ENCODE measurements around the gene MIF.

Gene MIF

DNA sequence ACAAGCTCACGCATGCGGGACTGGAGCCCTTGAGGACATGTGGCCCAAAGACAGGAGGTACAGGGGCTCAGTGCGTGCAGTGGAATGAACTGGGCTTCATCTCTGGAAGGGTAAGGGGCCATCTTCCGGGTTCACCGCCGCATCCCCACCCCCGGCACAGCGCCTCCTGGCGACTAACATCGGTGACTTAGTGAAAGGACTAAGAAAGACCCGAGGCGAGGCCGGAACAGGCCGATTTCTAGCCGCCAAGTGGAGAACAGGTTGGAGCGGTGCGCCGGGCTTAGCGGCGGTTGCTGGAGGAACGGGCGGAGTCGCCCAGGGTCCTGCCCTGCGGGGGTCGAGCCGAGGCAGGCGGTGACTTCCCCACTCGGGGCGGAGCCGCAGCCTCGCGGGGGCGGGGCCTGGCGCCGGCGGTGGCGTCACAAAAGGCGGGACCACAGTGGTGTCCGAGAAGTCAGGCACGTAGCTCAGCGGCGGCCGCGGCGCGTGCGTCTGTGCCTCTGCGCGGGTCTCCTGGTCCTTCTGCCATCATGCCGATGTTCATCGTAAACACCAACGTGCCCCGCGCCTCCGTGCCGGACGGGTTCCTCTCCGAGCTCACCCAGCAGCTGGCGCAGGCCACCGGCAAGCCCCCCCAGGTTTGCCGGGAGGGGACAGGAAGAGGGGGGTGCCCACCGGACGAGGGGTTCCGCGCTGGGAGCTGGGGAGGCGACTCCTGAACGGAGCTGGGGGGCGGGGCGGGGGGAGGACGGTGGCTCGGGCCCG, at the start of gene MIF:
TSS of gene MIF (plus strand) at position 439 of the 765 bp plus-strand sequence. CDS start at position 531, 92 bp downstream.
- TF ChIP-seq, protein P1, sequence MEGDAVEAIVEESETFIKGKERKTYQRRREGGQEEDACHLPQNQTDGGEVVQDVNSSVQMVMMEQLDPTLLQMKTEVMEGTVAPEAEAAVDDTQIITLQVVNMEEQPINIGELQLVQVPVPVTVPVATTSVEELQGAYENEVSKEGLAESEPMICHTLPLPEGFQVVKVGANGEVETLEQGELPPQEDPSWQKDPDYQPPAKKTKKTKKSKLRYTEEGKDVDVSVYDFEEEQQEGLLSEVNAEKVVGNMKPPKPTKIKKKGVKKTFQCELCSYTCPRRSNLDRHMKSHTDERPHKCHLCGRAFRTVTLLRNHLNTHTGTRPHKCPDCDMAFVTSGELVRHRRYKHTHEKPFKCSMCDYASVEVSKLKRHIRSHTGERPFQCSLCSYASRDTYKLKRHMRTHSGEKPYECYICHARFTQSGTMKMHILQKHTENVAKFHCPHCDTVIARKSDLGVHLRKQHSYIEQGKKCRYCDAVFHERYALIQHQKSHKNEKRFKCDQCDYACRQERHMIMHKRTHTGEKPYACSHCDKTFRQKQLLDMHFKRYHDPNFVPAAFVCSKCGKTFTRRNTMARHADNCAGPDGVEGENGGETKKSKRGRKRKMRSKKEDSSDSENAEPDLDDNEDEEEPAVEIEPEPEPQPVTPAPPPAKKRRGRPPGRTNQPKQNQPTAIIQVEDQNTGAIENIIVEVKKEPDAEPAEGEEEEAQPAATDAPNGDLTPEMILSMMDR (IDR thresholded peaks at IDR 0.05; ENCODE audit: control extremely low read depth, extremely low read depth, low read depth, missing control alignments) = peak; percentile 71
- CTCF ChIA-PET = interaction anchor here (0.6 to 3.3 kb wide), 34 partner anchors 9 to 263 kb away, joined by 3 to 31 read pairs (median 5); partner anchors contain the start of gene SLC2A11
- POLR2A ChIA-PET = interaction anchor here (0.8 to 2.0 kb wide), 6 partner anchors 9 to 119 kb away, joined by 3 to 13 read pairs (median 4); partner anchors contain the start of gene SLC2A11
- DNase-seq (ENCODE audit: extremely low spot score) = peak; percentile 99

DNA sequence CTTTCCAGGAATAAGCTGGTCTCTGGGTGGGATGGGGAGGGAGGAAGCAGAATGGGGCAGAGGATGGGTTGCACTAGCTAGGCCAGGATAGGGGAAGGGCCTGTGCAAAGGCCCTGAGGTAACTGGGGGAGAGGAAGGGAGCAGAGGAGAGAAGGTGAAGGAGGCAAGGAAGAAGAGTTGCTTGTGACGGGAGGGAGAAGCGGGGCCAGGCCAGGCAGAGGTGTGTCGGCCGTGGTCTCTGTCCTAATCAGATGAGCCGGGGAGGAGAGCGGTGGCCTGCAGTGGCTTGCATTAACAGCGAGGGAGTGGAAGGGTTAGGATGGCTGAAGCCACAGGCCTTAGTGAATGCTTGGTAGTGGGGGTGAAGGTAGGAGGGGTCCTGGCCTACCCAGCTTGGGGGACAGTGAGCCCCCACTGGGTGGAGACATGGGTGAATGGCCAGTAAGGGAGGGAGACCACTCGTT, 49.4 kb upstream of the MIF start:
- ChIA-PET CTCF (interaction anchor here (1.1 to 5.3 kb wide), 6 partner anchors 12 to 95 kb away, joined by 3 to 46 read pairs (median 4); partner anchors contain the start of gene MMP11), POLR2A (interaction anchor here (0.7 kb wide), 1 partner anchor 13 kb away, joined by 4 read pairs; the partner anchor contains the start of gene SLC2A11)
- DNase-seq (ENCODE audit: extremely low spot score) = no peak
- TF ChIP-seq, protein P1 (IDR thresholded peaks at IDR 0.05; ENCODE audit: control extremely low read depth, extremely low read depth, low read depth, missing control alignments) = no peak

DNA sequence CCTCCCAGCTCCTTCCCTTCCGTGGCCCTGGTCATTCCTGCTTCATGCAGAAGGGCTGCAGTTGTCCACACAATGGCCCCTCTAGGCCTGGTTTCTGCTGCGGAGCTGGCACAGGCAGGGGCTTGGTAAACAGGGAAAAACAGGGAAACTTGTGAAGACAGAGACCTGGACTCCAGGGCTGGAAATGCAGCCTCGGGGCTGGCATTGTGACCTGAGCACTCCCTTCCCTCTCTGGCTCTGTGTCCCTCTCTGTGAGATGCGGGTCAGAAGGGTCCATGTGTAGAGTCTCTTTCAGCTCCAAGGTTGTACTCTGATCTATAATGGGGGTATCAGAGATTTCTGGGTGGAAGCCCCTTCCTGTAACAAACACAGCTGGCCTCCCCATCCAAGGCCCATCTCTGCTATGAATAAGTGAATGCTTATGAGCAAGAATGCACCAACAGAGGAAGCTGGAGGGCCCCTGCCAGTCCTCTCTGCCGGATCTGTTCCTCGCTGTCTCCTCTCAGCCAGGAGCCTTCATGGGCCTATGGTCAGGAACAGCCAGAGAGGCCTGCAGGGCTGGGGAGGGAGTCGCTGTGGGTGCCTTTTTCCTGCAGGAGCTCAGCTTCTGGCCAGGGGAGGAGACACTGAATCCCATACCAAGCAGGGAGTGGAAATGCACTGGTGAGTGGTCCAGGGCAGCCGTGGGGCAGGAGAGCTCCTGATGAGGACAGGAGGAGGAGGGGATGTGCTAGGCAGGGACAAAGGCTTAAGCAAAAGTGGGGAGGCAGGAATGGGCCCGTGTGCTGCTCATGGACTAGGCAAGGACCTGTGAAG, 48.7 kb upstream of the MIF start:
- CTCF ChIA-PET = interaction anchor here (1.0 to 5.3 kb wide), 9 partner anchors 12 to 304 kb away, joined by 3 to 46 read pairs (median 5); partner anchors contain the start of genes MIF, MMP11 and SLC2A11

DNA sequence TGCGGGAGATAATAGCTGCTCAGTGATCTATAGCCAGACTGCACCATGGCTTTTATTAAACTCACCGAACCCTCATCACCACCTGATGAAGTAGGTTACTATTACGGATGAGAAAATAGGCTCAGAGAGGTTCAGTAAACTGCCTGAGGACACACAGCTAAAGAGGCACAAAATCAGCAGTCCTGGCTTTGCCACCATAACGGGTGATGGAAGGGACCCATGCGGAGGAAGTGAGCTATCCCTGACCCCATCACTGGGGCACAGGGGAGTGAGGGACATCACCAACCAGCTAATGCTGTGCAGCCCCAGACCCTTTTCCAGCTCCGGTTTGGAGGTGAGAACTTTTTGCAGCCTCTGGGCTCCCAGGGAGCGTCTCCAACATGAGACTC, 48.1 kb upstream of the MIF start:
- ChIA-PET POLR2A (interaction anchor here (0.8 to 1.0 kb wide), 3 partner anchors 11 to 60 kb away, joined by 3 to 4 read pairs (median 3); partner anchors contain the start of genes SLC2A11 and SMARCB1), CTCF (interaction anchor here (1.0 to 5.3 kb wide), 8 partner anchors 11 to 305 kb away, joined by 3 to 46 read pairs (median 6); partner anchors contain the start of genes MIF, MMP11 and SLC2A11)
- no peak for DNase-seq (ENCODE audit: extremely low spot score)
- TF ChIP-seq, protein P1 (IDR thresholded peaks at IDR 0.05; ENCODE audit: control extremely low read depth, extremely low read depth, low read depth, missing control alignments) = no peak

More for the DNA sequence above, 48.7 kb upstream of the MIF start:
- POLR2A ChIA-PET = interaction anchor here (0.9 to 1.0 kb wide), 2 partner anchors 12 to 14 kb away, joined by 3 read pairs; partner anchors contain the start of gene SLC2A11
- no peak for DNase-seq (ENCODE audit: extremely low spot score)
- TF ChIP-seq, protein P1 (IDR thresholded peaks at IDR 0.05; ENCODE audit: control extremely low read depth, extremely low read depth, low read depth, missing control alignments) = no peak

DNA sequence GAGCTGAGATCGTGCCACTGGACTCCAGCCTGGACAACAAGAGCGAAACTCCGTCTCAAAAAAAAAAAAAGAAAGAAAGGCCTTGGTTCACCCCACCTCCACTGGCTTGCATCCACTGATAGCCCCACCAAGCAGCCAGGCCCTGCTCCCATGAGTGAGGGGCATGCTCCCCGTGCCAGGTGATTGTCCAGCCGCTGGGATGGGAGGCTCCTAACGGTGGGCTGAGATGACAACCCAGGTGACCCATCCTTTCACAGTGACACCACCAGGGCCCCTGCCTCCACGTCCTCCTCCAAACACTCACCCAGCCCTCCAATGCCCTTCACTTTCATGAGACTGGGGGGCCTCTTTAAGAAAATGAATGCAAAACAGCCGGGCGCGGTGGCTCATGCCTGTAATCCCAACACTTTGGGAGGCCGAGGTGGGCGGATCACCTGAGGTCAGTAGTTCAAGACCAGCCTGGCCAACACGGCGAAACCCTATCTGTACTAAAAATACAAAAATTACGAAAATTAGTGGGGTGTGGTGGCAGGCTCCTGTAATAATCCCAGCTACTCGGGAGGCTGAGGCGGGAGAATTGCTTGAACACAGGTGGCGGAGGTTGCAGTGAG, 46.8 kb upstream of the MIF start:
- POLR2A ChIA-PET = no interaction called here
- DNase-seq (ENCODE audit: extremely low spot score) = no peak
- CTCF ChIA-PET = interaction anchor here (1.0 to 5.3 kb wide), 6 partner anchors 10 to 93 kb away, joined by 3 to 71 read pairs (median 17); partner anchors contain the start of genes CHCHD10, MIF, MMP11 and SLC2A11
- TF ChIP-seq, protein P1 (IDR thresholded peaks at IDR 0.05; ENCODE audit: control extremely low read depth, extremely low read depth, low read depth, missing control alignments) = no peak

All from GM10248 (cell line).